D721Med (cell line): ENCODE results near the gene UGT1A9.

Source experiments
- DNase-seq: peaks from one replicate; pipeline ENCODE4 v3.0.0; 2011; ENCODE audit warnings: low spot score; ENCODE audit not compliant: insufficient read length
- FAIRE-seq: peaks from 2 replicates; lab custom pipeline; 2011; peaks lifted over from hg19 to GRCh38; lab: Jason Lieb, UNC
- CTCF ChIP-seq: IDR thresholded peaks from 2 replicates; pipeline ENCODE4 v1.5.1; 2012; ENCODE audit warnings: mild to moderate bottlenecking, control low read depth; ENCODE audit not compliant: insufficient read depth; ENCODE audit errors: missing control alignments

Gene UGT1A9

DNA sequence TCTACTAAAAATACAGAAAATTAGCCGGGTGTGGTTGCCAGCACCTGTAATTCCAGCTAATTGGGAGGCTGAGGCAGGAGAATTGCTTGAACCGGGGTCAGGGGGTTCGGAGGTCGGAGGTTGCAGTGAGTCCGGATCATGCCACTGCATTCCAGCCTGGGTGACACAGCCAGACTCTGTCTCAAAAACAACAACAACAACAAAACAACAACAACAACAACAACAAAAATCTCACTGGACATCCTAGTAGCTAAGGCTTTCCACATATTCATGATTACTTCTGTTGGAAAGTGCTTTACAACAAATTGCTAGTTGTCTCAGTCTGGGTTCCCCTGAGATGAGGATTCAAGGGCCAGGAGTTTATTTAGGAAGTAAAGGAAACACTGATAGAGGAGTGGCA is 102.2 kb downstream of the UGT1A9 start:
- FAIRE-seq (no peak), DNase-seq (no peak)
- no peak for TF ChIP-seq CTCF

- FAIRE-seq (no peak), DNase-seq (no peak)
- TF ChIP-seq CTCF, result no peak
Measured at GRCh38 chr2:233775414-233775813, 103.7 kb downstream of the UGT1A9 start.

DNA sequence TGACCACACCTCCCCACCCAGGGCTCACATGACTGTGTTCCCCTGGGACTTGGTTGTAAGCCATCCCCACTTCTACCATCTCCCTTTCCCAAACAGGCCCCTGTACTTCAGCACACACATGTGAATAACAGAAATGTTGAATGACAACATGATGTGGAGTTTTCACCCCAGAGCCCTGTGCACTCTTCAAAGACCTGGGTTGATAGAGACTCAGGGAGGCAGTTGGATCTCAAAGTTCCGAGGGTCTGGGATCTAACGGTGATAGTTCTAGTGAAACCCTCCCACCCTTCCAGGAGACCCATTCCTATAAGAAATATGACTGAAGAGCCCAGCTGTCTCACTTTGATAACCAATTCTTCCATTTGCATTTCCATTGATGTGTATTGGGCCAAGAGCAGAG is 106.3 kb downstream of the UGT1A9 start, which contains the start of gene MROH2A:
Gene MROH2A (plus strand): TSS at position 301 of the 400 bp plus-strand sequence. CDS start 1,029 bp downstream, outside the sequence.
- FAIRE-seq, result no peak
- TF ChIP-seq CTCF, result no peak
- DNase-seq, result no peak

DNA sequence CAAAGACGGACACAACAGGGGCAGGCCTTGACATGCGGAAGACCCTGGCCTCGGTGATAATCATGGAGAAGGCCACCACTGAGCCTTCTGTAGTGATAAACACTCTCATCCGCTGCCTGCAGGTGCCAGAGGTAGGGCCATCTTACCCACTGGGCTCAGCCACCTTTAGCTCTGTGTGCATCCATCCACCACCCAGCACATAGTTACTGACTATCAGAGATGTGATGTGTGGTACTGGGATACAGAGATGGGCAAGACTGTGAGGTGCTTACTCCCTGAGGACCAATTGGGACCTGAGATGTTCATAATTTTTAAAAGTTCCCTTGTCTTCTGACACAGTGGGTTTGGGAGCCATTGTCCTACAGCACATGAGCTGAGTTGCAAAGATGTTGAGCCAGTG is 108.0 kb downstream of the UGT1A9 start:
- FAIRE-seq (no peak), DNase-seq (no peak)
- no peak for TF ChIP-seq CTCF

DNA sequence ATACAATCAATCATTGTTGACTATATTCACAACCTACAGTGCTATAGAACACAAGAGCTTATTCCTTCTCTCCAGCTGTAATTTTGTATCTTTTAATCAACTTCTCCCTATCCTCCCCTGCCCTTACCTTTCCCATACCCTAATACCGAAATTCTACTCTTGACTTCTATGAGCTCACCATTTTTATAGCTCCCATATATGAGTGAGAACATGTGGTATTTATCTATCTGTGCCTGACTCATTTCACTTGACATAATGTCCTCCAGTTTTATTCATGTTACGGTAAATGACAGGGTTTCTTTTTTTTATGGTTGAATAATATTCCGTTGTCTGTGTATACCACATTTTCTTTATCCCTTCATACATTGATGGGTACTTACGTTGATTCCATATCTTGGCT is 109.1 kb downstream of the UGT1A9 start:
- no peak for TF ChIP-seq CTCF
- no peak for FAIRE-seq

DNA sequence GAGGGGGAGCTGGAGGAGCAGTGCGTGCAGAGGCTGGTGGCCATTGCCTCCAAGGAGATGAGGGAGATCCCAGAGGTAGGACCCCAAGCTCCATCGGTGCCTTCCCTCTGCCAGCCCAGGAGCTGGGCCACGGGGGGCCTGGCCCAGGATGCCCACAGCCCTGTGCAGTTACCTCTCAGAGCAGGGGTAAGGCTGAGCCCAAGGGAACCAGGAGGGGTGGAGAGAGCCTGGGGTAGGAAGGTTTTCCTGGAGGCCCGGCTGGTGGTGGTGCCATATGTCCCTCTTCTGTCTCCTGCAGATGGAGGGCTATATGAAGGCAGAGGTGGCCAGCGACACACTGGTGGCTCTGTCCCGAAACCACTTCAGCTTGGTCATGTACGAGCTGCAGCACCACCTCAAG is 117.9 kb downstream of the UGT1A9 start:
- FAIRE-seq (no peak), DNase-seq (no peak)
- no peak for TF ChIP-seq CTCF

More for the DNA sequence above, 109.1 kb downstream of the UGT1A9 start:
- DNase-seq, result no peak

GRCh38 chr2:233791151-233791882 is 119.6 kb downstream of the UGT1A9 start:
- TF ChIP-seq CTCF, result no peak
- no peak for FAIRE-seq
- no peak for DNase-seq
